HCT116 (cell line): Measurements from ENCODE around the gene NUP42.

Experiments
- CBX3 ChIP-seq: IDR thresholded peaks from 2 replicates; pipeline ENCODE4 v1.6.1; 2012; ENCODE audit warnings: low read depth
- CEBPB ChIP-seq: IDR thresholded peaks from 2 replicates; pipeline ENCODE4 v1.6.1; 2012; ENCODE audit warnings: low read depth
- EGR1 ChIP-seq: IDR thresholded peaks from 2 replicates; pipeline ENCODE4 v1.6.1; 2012; ENCODE audit warnings: low read depth
- EZH2 ChIP-seq: fragments of 200-600 bp; sonication (generic); IDR thresholded peaks from 2 replicates; pipeline ENCODE4 v1.6.1; 2017; ENCODE audit warnings: antibody characterized with exemption, mixed run types
- EZH2phosphoT487 ChIP-seq: fragments of 200-600 bp; IDR thresholded peaks from 2 replicates; pipeline ENCODE4 v1.6.1; 2018; ENCODE audit warnings: antibody characterized with exemption, borderline replicate concordance
- JUND ChIP-seq: IDR thresholded peaks from 2 replicates; pipeline ENCODE4 v1.6.1; 2012
- MAX ChIP-seq: IDR thresholded peaks from 2 replicates; pipeline ENCODE4 v1.6.1; 2012
- POLR2A ChIP-seq: IDR thresholded peaks from 2 replicates; pipeline ENCODE4 v1.7.0; 2011; ENCODE audit warnings: borderline replicate concordance; ENCODE audit not compliant: insufficient read depth, insufficient read length; ENCODE audit errors: extremely low read depth
- POLR2AphosphoS5 ChIP-seq: IDR thresholded peaks from 2 replicates; pipeline ENCODE4 v1.6.1; 2011; ENCODE audit warnings: mild to moderate bottlenecking, low read depth, low read length, moderate library complexity
- REST ChIP-seq: IDR thresholded peaks from 2 replicates; pipeline ENCODE4 v1.6.1; 2012; ENCODE audit warnings: low read depth
- SP1 ChIP-seq: IDR thresholded peaks from 2 replicates; pipeline ENCODE4 v1.6.1; 2012; ENCODE audit warnings: low read depth
- YY1 ChIP-seq: IDR thresholded peaks from 2 replicates; pipeline ENCODE4 v1.6.1; 2011; ENCODE audit warnings: low read length, low read depth, moderate library complexity, mild to moderate bottlenecking; ENCODE audit not compliant: insufficient replicate concordance; ENCODE audit errors: extremely low read depth
- ZNF274 ChIP-seq: fragments of 200-500 bp; sonication (Bioruptor generic); IDR thresholded peaks from 2 replicates; pipeline ENCODE4 v1.6.1; 2014; ENCODE audit warnings: mild to moderate bottlenecking, low read depth, low read length, inconsistent platforms
- TF ChIP-seq, protein P1 (sequence below), 3 experiments: fragments of 200-600 bp in 1 of 3; sonication (generic) in 1 of 3; IDR thresholded peaks in 2 of 3; conservative IDR thresholded peaks in 1 of 3; 2 replicates each; pipeline ENCODE4 v1.5.1; 2012 to 2017; ENCODE audit warnings: low read depth in 2 of 3, low read length in 2 of 3, antibody characterized with exemption in 1 of 3, borderline replicate concordance in 1 of 3, control low read depth in 1 of 3, mild to moderate bottlenecking in 1 of 3, mixed read lengths in 1 of 3, mixed run types in 1 of 3, moderate library complexity in 1 of 3; ENCODE audit not compliant: insufficient read depth in 1 of 3

GRCh38 chr7:23204241-23204640, 22.4 kb downstream of the NUP42 start:
- no peak for TF ChIP-seq CEBPB
- TF ChIP-seq POLR2AphosphoS5 = no peak
- no peak for TF ChIP-seq JUND
- TF ChIP-seq POLR2A = no peak
- TF ChIP-seq, protein P1, sequence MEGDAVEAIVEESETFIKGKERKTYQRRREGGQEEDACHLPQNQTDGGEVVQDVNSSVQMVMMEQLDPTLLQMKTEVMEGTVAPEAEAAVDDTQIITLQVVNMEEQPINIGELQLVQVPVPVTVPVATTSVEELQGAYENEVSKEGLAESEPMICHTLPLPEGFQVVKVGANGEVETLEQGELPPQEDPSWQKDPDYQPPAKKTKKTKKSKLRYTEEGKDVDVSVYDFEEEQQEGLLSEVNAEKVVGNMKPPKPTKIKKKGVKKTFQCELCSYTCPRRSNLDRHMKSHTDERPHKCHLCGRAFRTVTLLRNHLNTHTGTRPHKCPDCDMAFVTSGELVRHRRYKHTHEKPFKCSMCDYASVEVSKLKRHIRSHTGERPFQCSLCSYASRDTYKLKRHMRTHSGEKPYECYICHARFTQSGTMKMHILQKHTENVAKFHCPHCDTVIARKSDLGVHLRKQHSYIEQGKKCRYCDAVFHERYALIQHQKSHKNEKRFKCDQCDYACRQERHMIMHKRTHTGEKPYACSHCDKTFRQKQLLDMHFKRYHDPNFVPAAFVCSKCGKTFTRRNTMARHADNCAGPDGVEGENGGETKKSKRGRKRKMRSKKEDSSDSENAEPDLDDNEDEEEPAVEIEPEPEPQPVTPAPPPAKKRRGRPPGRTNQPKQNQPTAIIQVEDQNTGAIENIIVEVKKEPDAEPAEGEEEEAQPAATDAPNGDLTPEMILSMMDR (IDR thresholded peaks at IDR 0.05 in 2 of 3, conservative IDR thresholded peaks at IDR 0.05 in 1 of 3; ENCODE audit: borderline replicate concordance in 1 of 3, insufficient read depth in 1 of 3, low read depth in 2 of 3, low read length in 2 of 3) = no peak
- TF ChIP-seq EZH2 = no peak
- TF ChIP-seq EGR1 = no peak
- no peak for TF ChIP-seq ZNF274
- TF ChIP-seq EZH2phosphoT487 = no peak
- TF ChIP-seq REST = no peak
- TF ChIP-seq YY1 = no peak
- no peak for TF ChIP-seq CBX3
- TF ChIP-seq MAX = no peak
- no peak for TF ChIP-seq SP1
